Activated CD4-positive, alpha-beta T cell treated with anti-CD3 and anti-CD28 coated beads, Interleukin-2, amount 50 U/mL, for 1 hour (primary cell): ENCODE measurements around the gene SLC66A1.
A peak's percentile ranks its signal among the peaks of the same experiment; 100 is the strongest.

Source experiments
- DNase-seq: peaks from one replicate; pipeline ENCODE4 v3.0.0-alpha.2; 2020

SLC66A1 gene

GRCh38 chr1:19326748-19327065 lies 14.6 kb downstream of the SLC66A1 start:
- DNase-seq, result no peak

- DNase-seq, result no peak
Measured at GRCh38 chr1:19327301-19327700, 15.2 kb downstream of the SLC66A1 start.

GRCh38 chr1:19327736-19328135 lies 15.6 kb downstream of the SLC66A1 start:
- no peak for DNase-seq

- DNase-seq, result no peak
Measured at GRCh38 chr1:19328486-19328885, 16.4 kb downstream of the SLC66A1 start.

- DNase-seq, result no peak
Measured at GRCh38 chr1:19329188-19329587, 17.1 kb downstream of the SLC66A1 start.

- DNase-seq, result no peak
Measured at GRCh38 chr1:19329611-19330010, 17.5 kb downstream of the SLC66A1 start.

GRCh38 chr1:19330449-19331135 lies 18.5 kb downstream of the SLC66A1 start:
- DNase-seq, result no peak

GRCh38 chr1:19331262-19331878 lies 19.2 kb downstream of the SLC66A1 start:
- DNase-seq, result no peak

- no peak for DNase-seq
Measured at GRCh38 chr1:19332832-19333231, 20.7 kb downstream of the SLC66A1 start.

- no peak for DNase-seq
Measured at GRCh38 chr1:19333587-19334354, 21.6 kb downstream of the SLC66A1 start.

- no peak for DNase-seq
Measured at GRCh38 chr1:19336543-19336942, 24.4 kb downstream of the SLC66A1 start.

- no peak for DNase-seq
Measured at GRCh38 chr1:19337289-19337688, 25.2 kb downstream of the SLC66A1 start.

GRCh38 chr1:19338323-19338762 lies 26.2 kb downstream of the SLC66A1 start:
- no peak for DNase-seq

- DNase-seq, result no peak
Measured at GRCh38 chr1:19339214-19339861, 27.2 kb downstream of the SLC66A1 start.

GRCh38 chr1:19340387-19340937 lies 28.3 kb downstream of the SLC66A1 start:
- no peak for DNase-seq

- DNase-seq, result peak; percentile 77
Measured at GRCh38 chr1:19341201-19342061, 29.3 kb downstream of the SLC66A1 start.

GRCh38 chr1:19342062-19342750 lies 30.1 kb downstream of the SLC66A1 start:
- DNase-seq, result no peak

- no peak for DNase-seq
Measured at GRCh38 chr1:19342894-19343616, 30.9 kb downstream of the SLC66A1 start.

GRCh38 chr1:19343617-19344350 lies 31.7 kb downstream of the SLC66A1 start:
- no peak for DNase-seq

- DNase-seq, result peak; percentile 43
Measured at GRCh38 chr1:19344372-19344810, 32.3 kb downstream of the SLC66A1 start.
